DND-41 (cell line): Measurements from ENCODE around the gene TEX51.

Experiments
- EZH2 ChIP-seq: IDR thresholded peaks from 3 replicates; pipeline ENCODE4 v1.6.1; 2012; ENCODE audit warnings: borderline replicate concordance, low read depth, mild to moderate bottlenecking, moderate library complexity, low read length, inconsistent platforms; ENCODE audit not compliant: severe bottlenecking
- TF ChIP-seq, protein P1 (sequence below): IDR thresholded peaks from 2 replicates; pipeline ENCODE4 v1.5.1; 2012; ENCODE audit warnings: borderline replicate concordance, low read length, moderate library complexity, mild to moderate bottlenecking; ENCODE audit not compliant: poor library complexity, severe bottlenecking; ENCODE audit errors: extremely low read depth

DNA sequence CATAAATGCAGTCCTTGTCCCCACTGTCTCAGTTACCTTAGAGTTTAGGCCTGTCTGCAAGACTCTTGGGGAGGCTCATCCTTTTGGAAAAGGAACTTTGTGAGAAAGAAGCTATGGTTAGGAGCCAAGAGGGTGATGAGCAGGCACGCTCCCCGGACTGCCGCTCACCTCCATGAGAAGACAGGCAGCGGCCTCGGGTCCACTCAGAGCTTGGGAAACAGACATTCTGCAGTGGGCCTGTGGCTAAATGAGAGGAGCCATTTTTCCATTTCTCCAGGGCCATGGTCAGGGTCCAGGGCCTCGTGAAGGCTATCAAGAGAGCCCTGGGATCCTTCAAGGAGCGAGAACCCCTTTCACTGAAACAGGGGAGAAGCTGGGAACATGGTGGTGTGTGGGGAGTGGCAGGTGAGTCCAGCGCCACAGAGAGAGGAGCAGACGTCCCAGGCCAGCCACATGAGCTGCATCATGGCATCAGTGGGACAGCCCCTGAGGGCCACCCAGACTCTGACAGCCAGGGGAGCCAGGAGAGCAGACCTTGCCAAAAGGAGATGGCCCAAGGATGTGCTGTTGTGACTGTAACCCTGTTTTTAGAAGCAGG, 4.0 kb upstream of the TEX51 start:
- TF ChIP-seq, protein P1, sequence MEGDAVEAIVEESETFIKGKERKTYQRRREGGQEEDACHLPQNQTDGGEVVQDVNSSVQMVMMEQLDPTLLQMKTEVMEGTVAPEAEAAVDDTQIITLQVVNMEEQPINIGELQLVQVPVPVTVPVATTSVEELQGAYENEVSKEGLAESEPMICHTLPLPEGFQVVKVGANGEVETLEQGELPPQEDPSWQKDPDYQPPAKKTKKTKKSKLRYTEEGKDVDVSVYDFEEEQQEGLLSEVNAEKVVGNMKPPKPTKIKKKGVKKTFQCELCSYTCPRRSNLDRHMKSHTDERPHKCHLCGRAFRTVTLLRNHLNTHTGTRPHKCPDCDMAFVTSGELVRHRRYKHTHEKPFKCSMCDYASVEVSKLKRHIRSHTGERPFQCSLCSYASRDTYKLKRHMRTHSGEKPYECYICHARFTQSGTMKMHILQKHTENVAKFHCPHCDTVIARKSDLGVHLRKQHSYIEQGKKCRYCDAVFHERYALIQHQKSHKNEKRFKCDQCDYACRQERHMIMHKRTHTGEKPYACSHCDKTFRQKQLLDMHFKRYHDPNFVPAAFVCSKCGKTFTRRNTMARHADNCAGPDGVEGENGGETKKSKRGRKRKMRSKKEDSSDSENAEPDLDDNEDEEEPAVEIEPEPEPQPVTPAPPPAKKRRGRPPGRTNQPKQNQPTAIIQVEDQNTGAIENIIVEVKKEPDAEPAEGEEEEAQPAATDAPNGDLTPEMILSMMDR, result no peak
- TF ChIP-seq EZH2, result no peak
